Endothelial cell (in vitro differentiated cells): ENCODE data around the gene CRADD. TPM values are rescaled to one million over a fixed set of nuclear protein-coding genes. Genes with fewer than 3 reads are reported as not detected.

Experiments used
- DNase-seq: peaks from one replicate; pipeline ENCODE4 v3.0.0; 2021; ENCODE audit warnings: low spot score
- H3K27ac Mint-ChIP-seq: one replicate; pipeline ENCODE4 v1.8.0; 2021; ENCODE audit warnings: mixed read lengths, inconsistent platforms; ENCODE audit not compliant: unreplicated experiment
- H3K27me3 Mint-ChIP-seq: one replicate; pipeline ENCODE4 v1.8.0; 2021; ENCODE audit warnings: mild to moderate bottlenecking, moderate library complexity, mixed read lengths, inconsistent platforms; ENCODE audit not compliant: unreplicated experiment
- H3K36me3 Mint-ChIP-seq: one replicate; pipeline ENCODE4 v1.8.0; 2021; ENCODE audit warnings: mild to moderate bottlenecking, low read depth, mixed read lengths, inconsistent platforms; ENCODE audit not compliant: unreplicated experiment
- H3K4me1 Mint-ChIP-seq: one replicate; pipeline ENCODE4 v1.8.0; 2021; ENCODE audit warnings: mild to moderate bottlenecking, mixed read lengths, inconsistent platforms; ENCODE audit not compliant: unreplicated experiment
- H3K4me3 Mint-ChIP-seq: one replicate; pipeline ENCODE4 v1.8.0; 2021; ENCODE audit warnings: mild to moderate bottlenecking, mixed read lengths, inconsistent platforms; ENCODE audit not compliant: unreplicated experiment
- H3K9me3 Mint-ChIP-seq: one replicate; pipeline ENCODE4 v1.8.0; 2021; ENCODE audit warnings: mixed read lengths, inconsistent platforms; ENCODE audit not compliant: unreplicated experiment
- CTCF ChIP-seq: fragments of 200-600 bp; sonication (generic); IDR thresholded peaks from one replicate; pipeline ENCODE4 v1.5.0; 2021; ENCODE audit warnings: antibody characterized with exemption; ENCODE audit not compliant: unreplicated experiment
- total RNA-seq: library from RNA; stranded (reverse); fragmentation: NEBNext Ultra II Directional; extraction: Animal tissue kit (Norgen Biotek cat#: 25700); gene quantifications from one replicate; pipeline ENCODE4 v1.2.1, GENCODE V29; 2021; ENCODE audit not compliant: unreplicated experiment

CRADD gene
- total RNA-seq, 1 donor from 2014 or later = 6.5 TPM

GRCh38 chr12:93669452-93669851, 7.7 kb upstream of the CRADD start:
- Mint-ChIP-seq H3K36me3 (no peaks in the 10 kb centered on the region), H3K9me3 (peaks cover 4% of the 10 kb centered on the region), H3K4me3 (no peak overlapping the region), H3K27ac (no peak overlapping the region), H3K27me3 (no peaks in the 10 kb centered on the region), H3K4me1 (no peaks in the 10 kb centered on the region)
- no peak for TF ChIP-seq CTCF
- DNase-seq = no peak

GRCh38 chr12:93670104-93670503, 7.1 kb upstream of the CRADD start:
- Mint-ChIP-seq H3K4me3 (no peak overlapping the region), H3K27me3 (no peaks in the 10 kb centered on the region), H3K27ac (no peak overlapping the region), H3K9me3 (peaks cover 4% of the 10 kb centered on the region), H3K4me1 (no peaks in the 10 kb centered on the region), H3K36me3 (no peaks in the 10 kb centered on the region)
- DNase-seq = no peak
- TF ChIP-seq CTCF = no peak

- no peaks in the 10 kb centered on the region for H3K27me3 Mint-ChIP-seq
- no peak overlapping the region for H3K4me3 Mint-ChIP-seq
- no peak for TF ChIP-seq CTCF
- no peaks in the 10 kb centered on the region for H3K36me3 Mint-ChIP-seq
- DNase-seq = no peak
- H3K9me3 Mint-ChIP-seq = peaks cover 4% of the 10 kb centered on the region
- H3K27ac Mint-ChIP-seq = no peak overlapping the region
- no peaks in the 10 kb centered on the region for H3K4me1 Mint-ChIP-seq
These were observed 6.1 kb upstream of the CRADD start for GRCh38 chr12:93671044-93671443.

GRCh38 chr12:93673084-93673483, 4.1 kb upstream of the CRADD start:
- DNase-seq = no peak
- Mint-ChIP-seq H3K27me3 (peaks cover 4% of the 10 kb centered on the region), H3K36me3 (no peaks in the 10 kb centered on the region), H3K4me1 (peaks cover 9% of the 10 kb centered on the region), H3K4me3 (no peak overlapping the region), H3K9me3 (peaks cover 4% of the 10 kb centered on the region), H3K27ac (no peak overlapping the region)
- no peak for TF ChIP-seq CTCF

DNA sequence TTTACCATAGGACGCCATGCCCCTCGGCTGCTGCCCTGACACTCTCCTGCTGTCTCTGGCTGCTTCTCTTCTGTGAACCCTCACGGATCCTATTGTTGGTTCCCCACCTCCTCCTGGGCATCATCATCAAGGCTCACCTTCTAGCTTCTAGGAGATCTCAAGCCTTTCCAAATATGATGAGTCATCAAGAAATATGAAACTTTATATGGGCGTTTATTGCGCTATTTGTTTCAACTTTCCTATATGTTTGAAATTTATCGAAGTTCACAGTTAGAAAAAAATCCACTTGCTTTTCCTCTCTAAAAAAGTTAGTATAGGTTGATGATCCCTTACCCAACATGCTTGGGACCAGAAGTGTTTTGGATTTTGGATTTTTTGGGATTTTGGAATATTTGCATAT, 2.8 kb upstream of the CRADD start:
- H3K4me1 Mint-ChIP-seq = peaks cover 20% of the 10 kb centered on the region
- H3K27ac Mint-ChIP-seq = no peak overlapping the region
- H3K27me3 Mint-ChIP-seq = peaks cover 4% of the 10 kb centered on the region
- no peak overlapping the region for H3K4me3 Mint-ChIP-seq
- no peak for DNase-seq
- TF ChIP-seq CTCF = no peak
- H3K9me3 Mint-ChIP-seq = no peaks in the 10 kb centered on the region
- H3K36me3 Mint-ChIP-seq = peaks cover 3% of the 10 kb centered on the region
